Neural progenitor cell (in vitro differentiated cells): ENCODE results near the gene ADIG. TPM values are rescaled to one million over a fixed set of nuclear protein-coding genes. Genes with fewer than 3 reads are reported as not detected.

Experiments used
- DNase-seq: peaks from one replicate; pipeline ENCODE4 v3.0.0-alpha.2; 2016; ENCODE audit warnings: low spot score
- H2AFZ ChIP-seq: fragments of 200-600 bp; sonication (generic); replicated peaks from 2 replicates; pipeline ENCODE4 v1.6.1; 2016; ENCODE audit warnings: antibody characterized with exemption
- H3F3A ChIP-seq: fragments of 200-600 bp; sonication (generic); 2 replicates; pipeline ENCODE4 v1.6.1; 2016; ENCODE audit warnings: antibody characterized with exemption, low read depth
- H3K27ac ChIP-seq: fragments of 200-600 bp; sonication (generic); 2 replicates; pipeline ENCODE4 v1.5.1; 2016; ENCODE audit warnings: mild to moderate bottlenecking
- H3K27me3 ChIP-seq: fragments of 200-600 bp; sonication (generic); 2 replicates; pipeline ENCODE4 v1.6.1; 2016; ENCODE audit warnings: mild to moderate bottlenecking, moderate library complexity
- H3K36me3 ChIP-seq: fragments of 200-600 bp; sonication (generic); 2 replicates; pipeline ENCODE4 v1.5.1; 2016
- H3K4me1 ChIP-seq: fragments of 200-600 bp; sonication (generic); 2 replicates; pipeline ENCODE4 v1.6.1; 2016; ENCODE audit warnings: mixed run types
- H3K4me2 ChIP-seq: fragments of 200-600 bp; sonication (generic); 2 replicates; pipeline ENCODE4 v1.6.1; 2016
- H3K4me3 ChIP-seq: fragments of 200-600 bp; sonication (generic); 2 replicates; pipeline ENCODE4 v1.5.1; 2016
- H3K79me2 ChIP-seq: fragments of 200-600 bp; sonication (generic); 2 replicates; pipeline ENCODE4 v1.6.1; 2016; ENCODE audit warnings: low read depth
- H3K9ac ChIP-seq: fragments of 200-600 bp; sonication (generic); 2 replicates; pipeline ENCODE4 v1.6.1; 2016
- H3K9me3 ChIP-seq: fragments of 200-600 bp; sonication (generic); 2 replicates; pipeline ENCODE4 v1.5.1; 2016; ENCODE audit warnings: low read depth
- H4K20me1 ChIP-seq: fragments of 200-600 bp; sonication (generic); 2 replicates; pipeline ENCODE4 v1.6.1; 2016; ENCODE audit warnings: low read depth
- H3K27ac Mint-ChIP-seq: 3 replicates; pipeline ENCODE4 v1.8.0; 2021; ENCODE audit warnings: mixed read lengths
- H3K27me3 Mint-ChIP-seq: 2 replicates; pipeline ENCODE4 v1.8.0; 2022; ENCODE audit warnings: low read depth, mild to moderate bottlenecking, inconsistent platforms, moderate library complexity, mixed read lengths; ENCODE audit not compliant: insufficient read depth
- H3K36me3 Mint-ChIP-seq: 3 replicates; pipeline ENCODE4 v1.8.0; 2021; ENCODE audit warnings: mixed read lengths
- H3K4me1 Mint-ChIP-seq: 3 replicates; pipeline ENCODE4 v1.8.0; 2021; ENCODE audit warnings: mixed read lengths
- H3K4me3 Mint-ChIP-seq: 3 replicates; pipeline ENCODE4 v1.8.0; 2021; ENCODE audit warnings: mild to moderate bottlenecking, moderate library complexity, mixed read lengths
- H3K9me3 Mint-ChIP-seq: 3 replicates; pipeline ENCODE4 v1.8.0; 2020; ENCODE audit warnings: mixed read lengths
- EZH2 ChIP-seq: fragments of 200-600 bp; sonication (generic); IDR thresholded peaks from 2 replicates; pipeline ENCODE4 v1.6.1; 2017; ENCODE audit warnings: antibody characterized with exemption, mild to moderate bottlenecking, moderate library complexity
- EZH2phosphoT487 ChIP-seq: fragments of 200-600 bp; sonication (generic); IDR thresholded peaks from 2 replicates; pipeline ENCODE4 v1.6.1; 2017; ENCODE audit warnings: antibody characterized with exemption
- total RNA-seq: library from RNA; depleted of rRNA; stranded (reverse); fragments of >200 nt; gene quantifications from 2 replicates; pipeline ENCODE4 v1.2.3, GENCODE V29; 2015; ENCODE audit warnings: low replicate concordance
- TF ChIP-seq, protein P1 (sequence below): fragments of 200-600 bp; sonication (generic); IDR thresholded peaks from 2 replicates; pipeline ENCODE4 v1.5.1; 2017; ENCODE audit warnings: antibody characterized with exemption, mild to moderate bottlenecking

ADIG gene
- total RNA-seq, 1 donor from 2014 or later = not detected

DNA sequence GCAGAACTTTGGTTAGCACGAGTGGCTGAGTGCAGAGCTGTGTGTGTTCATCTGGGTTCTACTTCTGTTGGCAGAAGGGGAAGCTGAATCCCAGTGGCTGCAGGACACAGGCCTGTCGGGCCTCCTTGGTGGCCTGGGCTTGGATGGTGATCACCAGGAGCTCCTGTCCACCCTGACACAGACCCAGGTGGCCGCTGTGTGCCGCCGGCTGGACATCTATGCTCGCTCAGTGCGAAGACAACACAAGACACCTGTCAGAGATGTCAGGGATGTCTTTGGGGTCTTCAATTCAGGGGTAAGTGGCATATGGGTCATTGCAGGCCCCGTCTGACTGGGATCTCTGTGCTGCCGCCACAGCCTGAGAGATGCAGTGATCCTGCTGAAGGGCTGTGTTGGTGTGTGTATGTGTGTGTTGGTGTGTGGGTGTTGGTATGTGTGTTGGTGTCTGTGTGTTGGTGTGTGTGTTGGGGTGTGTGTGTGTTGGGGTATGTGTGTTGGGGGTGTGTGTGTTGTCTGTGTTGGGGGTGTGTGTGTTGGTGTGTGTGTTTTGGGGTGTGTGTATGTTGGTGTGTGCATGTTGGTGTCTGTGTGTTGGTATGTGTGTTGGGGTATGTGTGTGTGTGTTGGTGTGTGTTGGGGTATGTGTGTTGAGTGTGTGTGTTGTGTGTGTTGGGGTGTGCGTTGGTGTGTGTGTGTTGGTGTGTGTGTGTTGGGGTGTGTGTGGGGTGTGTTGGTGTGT is 46.1 kb downstream of the ADIG start:
- H3K36me3 Mint-ChIP-seq = no peaks in the 10 kb centered on the region
- no peak overlapping the region for H3K27ac ChIP-seq
- no peak overlapping the region for H3K27ac Mint-ChIP-seq

GRCh38 chr20:38628580-38629470 is 47.8 kb downstream of the ADIG start:
- H3K9ac ChIP-seq = no peak overlapping the region
- H4K20me1 ChIP-seq = no peaks in the 10 kb centered on the region
- no peak overlapping the region for H3K4me2 ChIP-seq
- Mint-ChIP-seq H3K4me3 (no peak overlapping the region), H3K27ac (no peak overlapping the region), H3K9me3 (peaks cover 3% of the 10 kb centered on the region), H3K27me3 (peaks cover 6% of the 10 kb centered on the region), H3K4me1 (peaks cover 8% of the 10 kb centered on the region), H3K36me3 (no peaks in the 10 kb centered on the region)
- no peak for DNase-seq
- H3K36me3 ChIP-seq = no peaks in the 10 kb centered on the region
- H3K79me2 ChIP-seq = no peaks in the 10 kb centered on the region
- no peak overlapping the region for H2AFZ ChIP-seq
- no peak overlapping the region for H3K27ac ChIP-seq
- no peaks in the 10 kb centered on the region for H3F3A ChIP-seq
- no peaks in the 10 kb centered on the region for H3K4me1 ChIP-seq
- no peaks in the 10 kb centered on the region for H3K9me3 ChIP-seq
- H3K27me3 ChIP-seq = no peaks in the 10 kb centered on the region
- no peak overlapping the region for H3K4me3 ChIP-seq
- no peak for TF ChIP-seq EZH2phosphoT487
- TF ChIP-seq, protein P1, sequence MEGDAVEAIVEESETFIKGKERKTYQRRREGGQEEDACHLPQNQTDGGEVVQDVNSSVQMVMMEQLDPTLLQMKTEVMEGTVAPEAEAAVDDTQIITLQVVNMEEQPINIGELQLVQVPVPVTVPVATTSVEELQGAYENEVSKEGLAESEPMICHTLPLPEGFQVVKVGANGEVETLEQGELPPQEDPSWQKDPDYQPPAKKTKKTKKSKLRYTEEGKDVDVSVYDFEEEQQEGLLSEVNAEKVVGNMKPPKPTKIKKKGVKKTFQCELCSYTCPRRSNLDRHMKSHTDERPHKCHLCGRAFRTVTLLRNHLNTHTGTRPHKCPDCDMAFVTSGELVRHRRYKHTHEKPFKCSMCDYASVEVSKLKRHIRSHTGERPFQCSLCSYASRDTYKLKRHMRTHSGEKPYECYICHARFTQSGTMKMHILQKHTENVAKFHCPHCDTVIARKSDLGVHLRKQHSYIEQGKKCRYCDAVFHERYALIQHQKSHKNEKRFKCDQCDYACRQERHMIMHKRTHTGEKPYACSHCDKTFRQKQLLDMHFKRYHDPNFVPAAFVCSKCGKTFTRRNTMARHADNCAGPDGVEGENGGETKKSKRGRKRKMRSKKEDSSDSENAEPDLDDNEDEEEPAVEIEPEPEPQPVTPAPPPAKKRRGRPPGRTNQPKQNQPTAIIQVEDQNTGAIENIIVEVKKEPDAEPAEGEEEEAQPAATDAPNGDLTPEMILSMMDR = no peak
- TF ChIP-seq EZH2 = no peak

More for the DNA sequence above, 46.1 kb downstream of the ADIG start:
- no peaks in the 10 kb centered on the region for H3K4me1 ChIP-seq
- H3K9me3 ChIP-seq = no peaks in the 10 kb centered on the region
- TF ChIP-seq, protein P1 = no peak
- TF ChIP-seq EZH2phosphoT487 = no peak
- TF ChIP-seq EZH2 = no peak
- Mint-ChIP-seq H3K9me3 (peaks cover 3% of the 10 kb centered on the region), H3K4me1 (peaks cover 7% of the 10 kb centered on the region), H3K4me3 (no peak overlapping the region), H3K27me3 (no peaks in the 10 kb centered on the region)
- H3K9ac ChIP-seq = no peak overlapping the region
- H3K27me3 ChIP-seq = no peaks in the 10 kb centered on the region
- H3K79me2 ChIP-seq = no peaks in the 10 kb centered on the region
- H3K36me3 ChIP-seq = no peaks in the 10 kb centered on the region
- H3K4me2 ChIP-seq = no peak overlapping the region
- H3K4me3 ChIP-seq = no peak overlapping the region
- no peaks in the 10 kb centered on the region for H3F3A ChIP-seq
- DNase-seq = no peak
- H2AFZ ChIP-seq = no peak overlapping the region
- no peaks in the 10 kb centered on the region for H4K20me1 ChIP-seq

GRCh38 chr20:38629979-38630378 is 49.0 kb downstream of the ADIG start:
- DNase-seq = no peak
- H3K27me3 Mint-ChIP-seq = peaks cover 11% of the 10 kb centered on the region
- peaks cover 6% of the 10 kb centered on the region for H3K27me3 ChIP-seq
- no peaks in the 10 kb centered on the region for H3K36me3 ChIP-seq
- no peak overlapping the region for H3K4me3 Mint-ChIP-seq
- no peaks in the 10 kb centered on the region for H3K4me1 ChIP-seq
- H3K9me3 ChIP-seq = no peaks in the 10 kb centered on the region
- peaks cover 9% of the 10 kb centered on the region for H3K4me1 Mint-ChIP-seq
- H3K9me3 Mint-ChIP-seq = peaks cover 3% of the 10 kb centered on the region
- H3K36me3 Mint-ChIP-seq = no peaks in the 10 kb centered on the region
- H3F3A ChIP-seq = no peaks in the 10 kb centered on the region
- no peak overlapping the region for H3K27ac ChIP-seq
- no peaks in the 10 kb centered on the region for H4K20me1 ChIP-seq
- TF ChIP-seq, protein P1 = no peak
- TF ChIP-seq EZH2 (no peak), EZH2phosphoT487 (no peak)
- H2AFZ ChIP-seq = no peak overlapping the region
- no peak overlapping the region for H3K4me3 ChIP-seq
- H3K9ac ChIP-seq = no peak overlapping the region
- no peak overlapping the region for H3K27ac Mint-ChIP-seq
- no peaks in the 10 kb centered on the region for H3K79me2 ChIP-seq
- no peak overlapping the region for H3K4me2 ChIP-seq
